GM21529 (cell line): ENCODE data around the gene PLCH2.
"Not testable (repeated sequence)": the region's sequence is repeated elsewhere in the genome, so short reads cannot be mapped to it uniquely, and the experiment has no call there.

Source experiments
- ATAC-seq: cut with Tn5 transposase; IDR thresholded peaks from one replicate; pipeline ENCODE4 v1.9.1; 2021; ENCODE audit not compliant: unreplicated experiment

Gene PLCH2

DNA sequence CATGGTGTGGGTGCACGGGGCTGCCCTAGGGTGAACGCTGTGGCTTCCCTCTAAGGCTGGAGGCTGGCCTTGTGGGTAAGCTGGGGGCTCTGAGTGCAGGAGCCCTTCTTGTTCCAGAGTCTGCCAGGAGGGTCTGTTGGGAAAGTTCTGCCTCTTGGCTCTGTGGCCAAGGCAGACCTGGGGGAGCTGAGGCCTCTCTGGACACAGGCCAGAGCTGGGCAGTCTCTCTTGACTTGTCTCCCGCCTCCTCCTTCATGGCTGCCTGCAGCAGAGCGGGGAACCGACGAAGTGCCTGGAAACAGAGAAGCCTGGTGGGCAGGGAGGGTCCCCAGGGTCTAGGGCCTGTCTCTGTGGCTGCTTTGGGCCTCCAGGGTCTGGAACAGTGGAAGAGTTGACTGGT is 33.4 kb upstream of the PLCH2 start:
- no peak for ATAC-seq

DNA sequence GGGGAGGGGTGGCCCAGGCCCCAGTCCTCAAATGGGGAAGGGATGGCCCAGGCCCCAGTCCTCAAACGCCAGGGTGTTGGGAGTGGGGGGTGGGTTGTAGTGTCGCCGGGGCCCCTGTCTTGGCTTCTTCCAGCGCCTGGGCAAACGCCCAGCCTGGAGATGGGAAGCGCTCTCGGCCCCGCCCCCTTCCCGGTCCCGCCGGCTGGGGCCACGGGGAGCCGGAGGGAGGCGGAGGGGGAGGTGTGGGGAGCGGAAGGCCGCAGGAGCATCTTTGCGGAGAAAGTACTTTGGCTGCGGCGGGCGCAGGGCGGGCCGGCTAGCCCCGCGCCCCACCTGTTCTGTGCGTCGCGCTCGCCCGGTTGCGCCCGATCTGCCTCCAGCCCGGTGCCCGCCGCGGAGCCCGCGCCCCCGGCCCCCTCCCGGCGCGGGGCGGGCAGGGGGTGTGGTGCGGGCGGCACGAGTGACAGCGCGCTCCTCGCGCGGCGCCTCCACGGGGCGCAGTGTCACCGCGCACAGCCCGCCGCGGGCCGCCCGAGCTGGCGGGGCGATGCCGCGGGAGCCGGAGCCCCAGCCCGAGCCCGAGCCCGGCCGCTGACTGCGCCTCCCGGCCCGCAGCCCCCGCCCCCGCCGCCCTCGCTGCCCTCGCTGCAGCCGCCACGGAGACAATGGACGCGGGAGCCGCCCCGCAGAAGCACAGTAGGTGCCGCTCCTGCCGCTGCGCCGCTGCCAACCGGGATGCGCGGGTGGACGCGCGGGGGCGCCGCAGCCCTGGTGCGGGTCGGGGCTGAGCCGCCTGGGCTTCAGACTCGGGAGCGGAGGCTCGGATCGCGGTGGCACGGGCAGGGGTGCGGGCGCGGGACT is 32.6 kb upstream of the PLCH2 start:
- no peak for ATAC-seq

DNA sequence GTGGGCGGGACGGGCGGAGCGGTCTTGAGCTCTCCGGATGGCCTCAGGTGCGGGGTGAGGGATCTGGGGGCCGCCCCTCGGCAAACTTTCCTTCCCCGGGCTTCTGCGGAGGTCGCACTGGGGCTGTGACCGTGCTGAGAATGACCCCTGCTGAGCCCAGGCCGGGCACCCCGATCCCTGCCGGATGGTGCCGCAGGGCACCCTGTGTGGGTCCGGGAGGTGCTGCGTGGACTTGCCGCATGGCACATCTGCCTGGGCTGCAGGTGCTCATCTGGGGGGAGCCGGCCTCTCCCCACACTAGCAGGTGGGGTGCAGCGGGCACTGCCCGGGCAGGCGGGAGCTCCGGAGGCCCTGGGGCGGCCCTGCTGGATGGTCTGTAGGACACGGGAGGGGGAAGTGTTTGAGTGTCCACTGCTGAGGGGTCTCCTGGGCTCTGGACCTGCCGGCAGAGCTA is 31.9 kb upstream of the PLCH2 start:
- ATAC-seq: no peak

DNA sequence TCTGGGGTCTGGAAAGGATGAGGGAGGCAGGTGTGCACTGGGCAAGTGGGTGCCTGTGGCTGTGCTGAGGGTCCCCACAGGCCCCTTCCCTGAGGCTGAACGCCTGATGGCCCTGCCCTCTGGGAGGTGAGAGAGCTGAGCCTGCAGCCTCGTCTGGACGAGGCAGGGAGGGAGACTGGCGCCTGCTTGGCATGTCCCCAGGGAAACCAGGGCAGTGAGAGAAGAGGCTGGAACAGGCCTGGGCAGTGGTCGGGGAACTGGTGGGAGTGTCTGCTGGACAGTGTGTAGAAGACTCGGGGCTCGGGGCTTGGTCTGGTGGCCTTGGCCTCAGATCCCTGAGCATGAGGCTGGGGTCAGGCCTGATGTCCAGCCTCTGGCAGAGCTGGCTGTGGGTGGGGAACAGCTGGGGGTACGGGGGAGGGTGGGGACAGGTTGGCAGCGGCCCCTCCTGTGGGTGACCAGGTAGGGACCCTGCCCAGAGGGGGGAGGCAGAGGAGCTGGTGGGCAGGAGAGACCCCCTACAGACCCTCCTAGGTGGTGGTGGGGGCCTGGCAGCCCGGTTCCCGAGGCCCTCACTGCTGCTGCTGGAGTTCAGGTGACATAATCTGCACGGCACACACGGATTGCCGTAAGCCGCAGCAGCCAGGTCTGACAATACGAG is 30.8 kb upstream of the PLCH2 start:
- ATAC-seq: no peak

DNA sequence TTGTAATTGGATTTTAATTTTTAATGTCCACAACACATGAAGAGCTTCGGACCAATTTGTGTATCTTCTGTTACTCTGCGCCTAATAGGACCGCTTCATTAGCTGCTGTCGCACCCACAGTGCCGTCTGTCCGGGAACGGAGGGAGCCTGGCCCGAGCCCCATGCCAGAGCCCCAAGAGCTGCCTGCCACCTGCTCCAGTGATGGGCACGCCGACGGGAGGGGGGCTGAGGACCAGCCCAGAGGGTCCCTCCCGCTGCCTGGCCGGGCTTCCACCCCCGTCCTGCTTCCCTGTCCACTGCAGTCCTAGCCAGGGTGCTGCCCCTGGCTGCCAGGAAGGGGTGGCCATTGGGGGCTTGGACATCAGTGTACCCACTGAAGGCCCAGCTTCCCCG is 30.3 kb upstream of the PLCH2 start:
- no peak for ATAC-seq

DNA sequence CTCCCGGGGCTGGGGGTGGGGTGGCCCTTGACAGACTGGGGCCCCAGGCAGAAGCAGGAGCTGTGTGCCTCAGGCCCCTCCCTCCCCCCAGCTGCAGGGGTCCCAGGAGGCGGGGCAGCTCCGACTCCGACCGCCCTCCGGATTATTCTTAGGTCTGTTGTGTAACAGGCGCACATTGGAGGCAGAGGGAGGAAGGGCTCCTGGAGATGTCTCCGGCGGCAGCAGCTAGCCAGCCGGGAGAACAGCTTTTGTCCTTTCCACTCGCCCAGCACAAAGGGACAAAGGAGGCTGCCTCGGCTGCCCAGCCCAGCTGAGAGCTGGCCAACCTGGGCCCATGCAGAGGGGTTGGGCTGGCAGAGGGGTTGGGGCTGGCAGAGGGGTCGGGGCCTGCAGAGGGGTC is 29.7 kb upstream of the PLCH2 start:
- ATAC-seq: no peak

DNA sequence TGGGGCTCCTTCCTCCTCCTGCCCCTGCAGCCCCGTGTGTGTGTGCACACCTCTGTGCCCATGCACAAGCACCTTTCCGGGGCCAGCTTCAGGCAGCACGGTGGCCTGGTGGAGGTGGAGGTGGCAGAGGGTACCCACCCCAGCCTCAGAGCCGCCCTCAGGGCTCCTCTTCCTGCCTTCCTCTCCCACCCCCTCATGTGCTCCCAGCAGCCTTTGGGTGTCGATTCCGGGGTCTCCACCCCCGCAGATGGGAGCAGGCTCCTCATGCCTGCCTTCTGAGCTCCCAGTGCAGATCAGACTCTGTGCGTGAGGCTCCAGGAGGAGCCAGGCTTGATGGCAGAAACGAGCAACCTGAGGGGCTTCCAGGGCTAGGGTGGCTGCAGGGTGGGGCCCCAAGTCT is 29.2 kb upstream of the PLCH2 start:
- ATAC-seq: no peak

DNA sequence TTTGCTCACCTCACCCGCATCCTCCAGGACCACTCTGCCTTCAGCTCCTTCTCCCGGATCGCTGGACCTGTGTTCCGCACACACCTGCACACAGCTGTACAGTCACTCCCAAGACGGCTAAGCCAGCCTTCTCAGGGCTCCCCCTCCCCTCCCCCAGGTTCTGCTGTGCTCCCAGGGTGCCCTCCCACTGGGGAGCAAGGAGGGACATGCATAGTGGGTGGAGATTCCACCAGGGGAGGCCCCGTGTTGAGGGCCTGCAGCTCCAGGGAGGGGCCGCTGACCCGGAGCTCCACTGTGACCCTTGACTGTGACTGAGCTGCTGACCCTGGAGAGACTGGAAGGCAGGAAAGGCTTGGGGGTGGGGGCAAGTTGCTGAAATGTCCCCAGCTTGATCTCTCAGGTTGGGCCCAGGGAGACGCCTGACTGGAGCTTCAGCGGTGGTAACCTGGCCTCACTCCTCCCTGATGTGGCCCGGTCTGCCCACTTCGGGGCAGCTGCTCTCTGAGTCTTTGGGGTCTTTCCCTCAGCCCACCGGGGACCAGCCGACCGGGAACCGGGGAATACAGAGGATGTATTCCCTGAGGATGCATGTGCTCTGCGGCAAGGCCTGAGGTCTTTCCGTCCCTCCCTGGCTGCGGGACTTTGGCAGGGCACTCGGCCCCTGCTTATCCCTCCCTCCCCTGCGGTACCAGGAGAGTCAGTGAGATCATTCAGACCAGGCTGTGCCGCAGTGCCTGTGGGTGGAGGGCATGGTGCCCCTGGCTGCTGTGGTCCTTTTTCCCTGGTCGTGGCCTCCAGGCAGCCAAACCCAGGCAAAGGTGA is 28.6 kb upstream of the PLCH2 start:
- ATAC-seq: no peak

DNA sequence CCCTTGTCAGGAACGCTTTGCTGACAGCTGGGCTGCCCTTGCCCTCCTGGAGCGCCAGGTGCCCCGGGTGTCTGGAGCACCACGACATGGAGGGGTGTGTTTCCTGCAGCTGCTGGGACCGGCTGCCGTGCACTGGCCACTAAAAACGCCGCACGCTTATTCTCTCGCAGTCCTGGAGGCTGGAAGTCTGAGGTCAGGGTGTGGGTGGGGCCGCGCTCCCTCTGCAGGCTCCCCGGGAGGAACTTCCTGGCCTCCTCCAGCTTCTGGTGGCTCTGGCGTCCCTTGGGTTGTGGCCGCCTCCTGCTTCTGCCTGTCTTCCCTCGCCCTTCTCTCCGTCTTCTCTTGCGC is 28.0 kb upstream of the PLCH2 start:
- no peak for ATAC-seq

DNA sequence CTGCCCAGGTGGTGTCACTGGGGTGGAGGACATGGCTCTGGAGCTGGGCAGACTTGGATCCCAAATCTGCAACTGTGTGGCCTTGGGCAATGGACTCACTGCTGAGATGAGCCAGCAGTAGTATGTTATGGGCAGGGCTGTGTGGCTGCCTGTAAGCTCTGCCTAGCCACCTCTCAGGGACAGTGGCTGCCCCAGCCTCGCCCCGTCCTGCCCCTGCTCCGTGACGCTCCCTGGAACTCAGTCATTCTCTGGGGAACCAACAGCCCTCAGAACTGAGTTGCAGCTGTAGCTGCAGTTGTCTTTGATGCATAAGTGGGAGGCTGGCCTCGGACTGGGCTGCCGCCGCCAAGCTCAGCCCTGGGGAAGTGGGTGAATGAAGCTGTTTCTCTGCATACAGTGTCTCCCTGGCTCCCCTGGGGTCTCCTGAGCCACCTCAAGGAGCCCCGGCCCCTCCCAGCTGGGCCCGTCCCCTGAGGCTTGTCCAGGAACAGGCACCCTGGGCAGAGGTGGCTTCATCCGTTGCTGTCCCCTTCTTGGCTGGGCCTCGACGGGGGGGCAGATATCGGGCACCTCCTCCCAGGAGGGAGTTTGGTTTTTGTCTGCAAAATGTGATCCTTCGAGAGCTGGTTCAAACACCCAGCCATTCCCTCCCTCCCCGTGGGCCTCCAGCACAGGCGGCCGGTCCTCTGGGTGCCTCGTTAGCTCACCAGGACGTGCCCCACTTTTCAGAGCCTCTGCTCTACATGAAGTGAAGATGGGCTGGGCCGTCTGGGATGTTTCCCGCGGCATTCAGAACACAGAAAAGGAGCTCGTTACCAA is 26.2 kb upstream of the PLCH2 start:
- ATAC-seq: no peak

DNA sequence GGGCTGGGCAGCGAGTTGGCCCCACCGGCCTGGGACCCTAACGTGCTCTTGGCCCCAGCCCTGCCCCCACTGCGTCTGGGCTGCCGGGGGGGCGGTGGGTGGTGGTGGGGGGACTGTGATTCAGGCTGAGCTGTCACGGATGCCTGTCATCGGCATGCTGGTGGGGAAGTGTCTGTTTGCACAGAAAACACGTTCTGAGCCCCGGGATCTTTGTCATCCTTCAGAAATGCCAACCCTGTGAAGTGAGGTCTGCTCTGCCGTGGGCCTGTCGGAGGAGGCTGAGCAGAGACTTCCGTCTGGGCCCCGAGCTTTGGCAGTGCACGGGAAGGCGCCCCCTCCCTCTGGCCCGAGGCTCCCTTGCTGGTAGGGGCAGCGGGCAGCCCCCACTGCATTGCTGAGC is 24.3 kb upstream of the PLCH2 start:
- ATAC-seq: no peak

DNA sequence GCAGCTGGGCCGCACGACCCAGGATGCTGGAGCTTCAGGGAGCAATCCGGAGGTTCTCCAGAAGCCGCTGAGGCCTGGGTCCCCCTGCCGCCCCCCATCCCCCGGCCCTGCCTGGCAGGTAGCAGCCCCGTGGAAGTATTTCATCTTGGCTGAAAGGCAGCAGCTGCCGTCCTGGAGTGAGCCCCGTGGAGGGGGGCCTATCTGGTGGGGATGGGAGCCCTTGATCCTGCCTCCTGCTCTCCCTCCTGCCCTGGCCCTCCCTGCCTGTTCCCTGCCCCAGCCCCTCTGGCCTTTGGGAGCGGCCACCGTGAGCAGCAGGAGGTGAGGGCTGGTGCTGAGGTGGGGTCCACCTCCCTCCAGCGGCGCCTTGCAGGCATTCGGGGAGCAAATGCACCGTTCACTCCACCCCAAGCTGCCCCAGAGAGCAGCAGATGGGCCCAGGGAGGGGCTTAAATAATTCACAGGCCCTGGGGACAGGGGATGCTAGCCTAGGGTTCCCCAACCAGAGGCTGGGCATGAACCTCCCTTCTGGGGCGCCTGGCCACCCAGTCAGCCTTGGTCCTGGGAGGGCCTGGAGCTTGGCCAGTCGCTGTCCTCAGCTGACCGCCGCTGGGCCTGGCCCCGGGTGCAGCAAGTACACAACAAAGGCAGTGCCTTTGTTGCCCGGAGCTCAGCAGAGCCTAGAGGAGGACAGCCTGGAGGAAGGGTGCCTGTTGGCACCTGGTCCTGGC is 23.7 kb upstream of the PLCH2 start:
- no peak for ATAC-seq

DNA sequence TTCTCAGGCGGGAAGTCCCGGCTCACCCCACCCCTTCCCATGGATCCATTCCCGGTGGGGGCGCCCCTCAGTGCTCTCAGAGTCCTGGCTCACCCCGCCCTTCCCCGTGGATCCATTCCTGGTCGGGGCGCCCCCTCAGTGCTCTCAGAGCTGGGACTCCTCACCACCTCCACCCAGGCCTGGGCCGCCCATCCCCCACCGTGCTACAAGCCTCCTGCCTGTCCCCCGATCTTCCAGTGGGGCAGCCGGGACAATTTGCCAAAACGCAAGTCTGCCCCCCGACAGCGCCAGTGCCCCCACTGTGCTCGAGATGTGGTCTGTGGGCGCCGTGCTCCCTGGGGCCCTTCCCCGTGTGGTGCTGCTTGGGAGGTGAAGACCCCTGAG is 23.2 kb upstream of the PLCH2 start:
- no peak for ATAC-seq

DNA sequence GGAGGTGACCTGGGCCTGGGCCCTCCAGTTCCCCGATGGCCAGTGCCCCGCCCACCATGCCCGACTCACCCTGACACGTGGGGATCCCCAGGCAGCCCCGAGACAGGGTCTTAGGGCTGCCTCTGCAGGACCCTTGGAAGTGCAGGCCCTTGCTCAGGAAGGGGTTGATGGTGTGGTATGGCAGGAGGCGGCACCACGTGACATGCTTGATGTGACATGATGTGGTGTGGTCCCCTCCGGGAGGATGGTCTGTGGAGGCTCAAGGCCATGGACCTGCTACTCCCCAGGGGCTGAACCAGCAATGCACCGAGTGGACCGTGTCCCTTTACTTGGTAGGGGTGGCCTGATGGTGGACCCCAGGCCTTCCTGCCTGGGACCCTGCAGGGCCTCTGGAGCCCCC is 21.9 kb upstream of the PLCH2 start:
- ATAC-seq: no peak

DNA sequence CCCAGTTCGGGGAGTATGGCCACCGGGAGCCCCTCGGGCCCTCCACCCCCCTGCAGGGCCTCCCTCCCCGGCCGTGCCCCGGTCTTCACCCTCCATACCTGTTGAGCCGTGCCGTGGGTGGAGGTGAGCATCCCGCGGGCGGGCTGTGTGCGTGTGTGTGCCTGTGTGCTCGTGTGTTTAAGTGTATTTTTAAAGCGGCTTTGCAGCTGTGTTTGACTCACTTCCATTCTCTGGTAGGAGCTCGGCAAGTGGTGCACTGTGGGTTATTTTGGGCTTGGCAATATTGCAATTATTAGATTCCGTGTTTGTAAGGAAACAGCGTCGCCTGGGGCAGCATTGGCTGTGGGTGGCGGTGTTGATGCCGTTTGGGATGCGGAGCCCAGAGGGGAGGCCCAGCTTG is 20.3 kb upstream of the PLCH2 start:
- no peak for ATAC-seq

DNA sequence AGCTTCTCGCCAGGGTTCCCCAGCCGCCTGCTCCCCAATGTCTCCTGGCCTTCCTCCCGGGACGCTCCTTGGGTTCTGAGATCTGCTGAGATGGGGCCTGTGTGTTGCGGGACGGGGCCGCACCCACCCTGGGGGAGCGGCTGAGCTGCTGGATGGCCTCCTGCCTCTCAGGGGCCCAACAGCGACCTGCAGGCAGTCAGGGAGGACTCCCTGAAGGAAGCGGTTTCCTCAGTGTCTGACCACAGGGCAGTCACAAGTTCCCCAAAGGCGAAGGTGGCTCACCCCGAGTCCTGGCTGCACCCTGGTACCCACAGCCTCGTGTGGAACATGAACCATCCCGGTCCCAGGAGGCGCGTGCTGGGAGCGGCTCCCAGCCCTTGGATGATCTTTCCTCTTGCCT is 18.6 kb upstream of the PLCH2 start:
- no peak for ATAC-seq

DNA sequence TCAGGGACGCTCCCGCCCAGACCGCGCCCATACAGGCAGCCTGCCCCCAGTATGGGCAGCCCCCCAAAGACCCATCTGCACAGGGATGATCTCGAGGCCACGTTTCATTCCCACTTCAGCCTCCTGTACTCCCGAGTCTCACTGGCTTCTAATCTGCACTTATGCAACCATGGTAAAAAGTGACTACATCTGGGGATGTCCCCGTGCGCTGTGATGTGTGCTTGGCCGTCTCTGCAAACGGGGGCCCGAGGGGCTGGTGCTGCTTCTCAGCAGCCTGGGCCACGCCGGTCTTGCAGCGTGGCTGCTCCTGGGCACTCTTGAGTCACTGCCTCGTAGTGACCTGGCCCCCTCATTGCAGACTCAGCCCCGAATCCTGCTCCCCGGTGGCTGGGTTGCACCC is 17.4 kb upstream of the PLCH2 start:
- ATAC-seq: no peak

DNA sequence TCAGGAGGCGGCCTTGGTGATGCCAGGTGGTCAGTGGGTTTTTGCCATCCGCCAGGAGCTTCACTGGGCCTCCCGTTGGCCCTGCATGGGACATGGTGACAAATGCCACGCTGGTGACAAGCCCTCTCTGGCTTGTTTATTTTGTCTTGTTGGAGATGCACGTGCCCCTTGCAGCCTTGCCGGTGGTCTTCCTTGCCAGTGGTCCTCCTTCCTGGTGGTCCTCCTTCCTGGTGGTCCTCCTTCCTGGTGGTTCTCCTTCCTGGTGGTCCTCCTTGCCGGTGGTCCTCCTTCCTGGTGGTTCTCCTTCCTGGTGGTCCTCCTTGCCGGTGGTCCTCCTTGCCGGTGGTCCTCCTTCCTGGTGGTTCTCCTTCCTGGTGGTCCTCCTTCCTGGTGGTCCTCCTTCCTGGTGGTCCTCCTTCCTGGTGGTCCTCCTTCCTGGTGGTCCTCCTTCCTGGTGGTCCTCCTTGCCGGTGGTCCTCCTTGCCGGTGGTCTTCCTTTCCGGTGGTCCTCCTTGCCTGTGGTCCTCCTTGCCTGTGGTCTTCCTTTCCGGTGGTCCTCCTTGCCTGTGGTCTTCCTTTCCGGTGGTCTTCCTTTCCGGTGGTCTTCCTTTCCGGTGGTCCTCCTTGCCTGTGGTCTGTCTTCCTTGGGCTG is 16.9 kb upstream of the PLCH2 start:
- ATAC-seq: not testable (repeated sequence)

DNA sequence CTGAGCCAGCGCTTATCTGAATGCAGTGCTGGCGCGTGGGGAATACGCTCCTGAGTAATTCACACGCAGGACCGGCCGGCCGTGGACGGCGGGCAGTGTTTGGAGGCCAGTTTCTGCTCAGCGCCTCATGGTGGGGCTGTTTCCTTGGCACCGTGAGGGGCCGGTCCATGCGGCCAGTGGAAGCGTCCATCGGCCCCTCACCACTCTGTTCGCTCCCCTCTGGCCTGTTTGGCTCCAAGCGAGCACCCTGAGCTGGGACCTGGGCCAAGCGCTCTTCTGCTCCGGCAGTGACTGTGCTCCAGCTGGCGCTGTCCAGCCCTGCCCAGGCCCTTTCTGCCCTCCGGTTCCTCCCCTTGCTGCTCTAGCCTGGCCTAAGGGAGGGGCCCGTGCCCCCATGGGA is 16.3 kb upstream of the PLCH2 start:
- ATAC-seq: no peak

DNA sequence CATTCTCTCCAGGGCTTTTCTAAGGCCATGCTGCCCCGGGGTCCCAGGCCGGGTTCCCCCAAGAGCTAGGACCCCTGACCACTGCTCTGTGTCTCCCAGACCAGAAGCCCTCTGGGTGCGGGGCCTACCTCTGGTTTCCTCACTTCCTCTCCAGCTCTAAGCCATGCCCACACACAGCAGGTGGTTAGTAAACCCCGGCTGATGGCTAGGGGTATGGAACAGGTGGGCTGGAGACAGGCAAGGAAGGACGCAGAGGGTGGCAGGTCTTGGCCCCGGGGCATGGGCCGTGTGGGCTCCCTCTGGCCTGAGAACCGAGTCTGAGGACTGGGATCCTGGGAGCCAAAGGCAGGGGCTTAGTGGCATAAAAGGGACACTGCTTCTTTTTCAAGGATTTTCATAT is 15.9 kb upstream of the PLCH2 start:
- no peak for ATAC-seq
